ENCODE results near the gene TSFM. TPM values are rescaled to one million over a fixed set of nuclear protein-coding genes. Genes with fewer than 3 reads are reported as not detected.

The TSFM gene
- total RNA-seq, 2 experiments from 2014 or later: 35.2 to 49.8 TPM

- POLR2A ChIA-PET: interaction anchor here (0.9 to 1.5 kb wide), 4 partner anchors 10 to 74 kb away, joined by 3 to 5 read pairs (median 3); no protein-coding TSS in a partner anchor
- no peaks in the 10 kb centered on the region for H3K9me3 ChIP-seq (ENCODE audit: low read length)
- H3K27ac ChIP-seq (ENCODE audit: low read depth, low read length, poor library complexity, severe bottlenecking): no peak overlapping the region
- no peak overlapping the region for H2AFZ ChIP-seq (ENCODE audit: low read length)
- intact Hi-C loops (cut with micrococcal nuclease; ENCODE audit: unreplicated experiment): no loop called here
- peaks cover 17% of the 10 kb centered on the region for H4K20me1 ChIP-seq (ENCODE audit: insufficient read depth, low read length)
- CTCF ChIA-PET (ENCODE audit: unreplicated experiment): interaction anchor here (1.0 to 1.5 kb wide), 2 partner anchors 26 to 66 kb away, joined by 3 to 4 read pairs; no protein-coding TSS in a partner anchor
- DNase-seq (ENCODE audit: low spot score): no peak
- H3K79me2 ChIP-seq (ENCODE audit: insufficient read depth, low read depth, low read length): peaks cover 33% of the 10 kb centered on the region
- TF ChIP-seq CTCF (conservative IDR thresholded peaks at IDR 0.05; ENCODE audit: low read length) (no peak), EZH2phosphoT487 (IDR thresholded peaks at IDR 0.05; ENCODE audit: borderline replicate concordance, low read depth, low read length) (no peak)
- H3K9me2 ChIP-seq (ENCODE audit: insufficient read depth, low read length): no peaks in the 10 kb centered on the region
- H3K4me2 ChIP-seq (ENCODE audit: low read length): no peak overlapping the region
- BruUV-seq (replicated peaks): no TSS peak
- H3K36me3 ChIP-seq (ENCODE audit: insufficient read depth, low read length): peaks cover 51% of the 10 kb centered on the region
- H3K4me3 ChIP-seq (ENCODE audit: low read depth, low read length, poor library complexity, severe bottlenecking): no peak overlapping the region
- peaks cover 29% of the 10 kb centered on the region for H3K4me1 ChIP-seq (ENCODE audit: insufficient read depth, low read length, poor library complexity, severe bottlenecking)
Measured at GRCh38 chr12:57829025-57829777, 46.6 kb downstream of the TSFM start.

- H3K9me2 ChIP-seq (ENCODE audit: insufficient read depth, low read length): no peaks in the 10 kb centered on the region
- H3K9me3 ChIP-seq (ENCODE audit: low read length): no peaks in the 10 kb centered on the region
- CTCF ChIA-PET (ENCODE audit: unreplicated experiment): interaction anchor here (0.7 to 1.5 kb wide), 2 partner anchors 64 to 72 kb away, joined by 4 read pairs; no protein-coding TSS in a partner anchor
- H3K4me1 ChIP-seq (ENCODE audit: insufficient read depth, low read length, poor library complexity, severe bottlenecking): peaks cover 41% of the 10 kb centered on the region
- H3K36me3 ChIP-seq (ENCODE audit: insufficient read depth, low read length): peaks cover 39% of the 10 kb centered on the region
- DNase-seq (ENCODE audit: low spot score): no peak
- TF ChIP-seq CTCF (conservative IDR thresholded peaks at IDR 0.05; ENCODE audit: low read length) (no peak), EZH2phosphoT487 (IDR thresholded peaks at IDR 0.05; ENCODE audit: borderline replicate concordance, low read depth, low read length) (no peak)
- BruUV-seq (replicated peaks): no TSS peak
- no peak overlapping the region for H3K27ac ChIP-seq (ENCODE audit: low read depth, low read length, poor library complexity, severe bottlenecking)
- H3K79me2 ChIP-seq (ENCODE audit: insufficient read depth, low read depth, low read length): peaks cover 45% of the 10 kb centered on the region
- intact Hi-C loops (cut with micrococcal nuclease; ENCODE audit: unreplicated experiment): no loop called here
- no peak overlapping the region for H2AFZ ChIP-seq (ENCODE audit: low read length)
- H3K4me3 ChIP-seq (ENCODE audit: low read depth, low read length, poor library complexity, severe bottlenecking): no peak overlapping the region
- POLR2A ChIA-PET: interaction anchor here (1.3 to 1.5 kb wide), 2 partner anchors 65 to 73 kb away, joined by 3 read pairs; no protein-coding TSS in a partner anchor
- no peak overlapping the region for H3K4me2 ChIP-seq (ENCODE audit: low read length)
- H4K20me1 ChIP-seq (ENCODE audit: insufficient read depth, low read length): peaks cover 20% of the 10 kb centered on the region
Measured at GRCh38 chr12:57830393-57830792, 47.8 kb downstream of the TSFM start.

All from OCI-LY7 (cell line).